NCI-H2227 treated with DMSO at 0.1 percent for 48 hours (cell line): ENCODE data around the gene TUBA4B.
A peak's percentile ranks its signal among the peaks of the same experiment; 100 is the strongest.
"Not testable (repeated sequence)": the region's sequence is repeated elsewhere in the genome, so short reads cannot be mapped to it uniquely, and the experiment has no call there.

ENCODE experiments used
- DNase-seq: peaks from one replicate; lab custom pipeline; 2025; lab: John Stamatoyannopoulos, UW

The TUBA4B gene

DNA sequence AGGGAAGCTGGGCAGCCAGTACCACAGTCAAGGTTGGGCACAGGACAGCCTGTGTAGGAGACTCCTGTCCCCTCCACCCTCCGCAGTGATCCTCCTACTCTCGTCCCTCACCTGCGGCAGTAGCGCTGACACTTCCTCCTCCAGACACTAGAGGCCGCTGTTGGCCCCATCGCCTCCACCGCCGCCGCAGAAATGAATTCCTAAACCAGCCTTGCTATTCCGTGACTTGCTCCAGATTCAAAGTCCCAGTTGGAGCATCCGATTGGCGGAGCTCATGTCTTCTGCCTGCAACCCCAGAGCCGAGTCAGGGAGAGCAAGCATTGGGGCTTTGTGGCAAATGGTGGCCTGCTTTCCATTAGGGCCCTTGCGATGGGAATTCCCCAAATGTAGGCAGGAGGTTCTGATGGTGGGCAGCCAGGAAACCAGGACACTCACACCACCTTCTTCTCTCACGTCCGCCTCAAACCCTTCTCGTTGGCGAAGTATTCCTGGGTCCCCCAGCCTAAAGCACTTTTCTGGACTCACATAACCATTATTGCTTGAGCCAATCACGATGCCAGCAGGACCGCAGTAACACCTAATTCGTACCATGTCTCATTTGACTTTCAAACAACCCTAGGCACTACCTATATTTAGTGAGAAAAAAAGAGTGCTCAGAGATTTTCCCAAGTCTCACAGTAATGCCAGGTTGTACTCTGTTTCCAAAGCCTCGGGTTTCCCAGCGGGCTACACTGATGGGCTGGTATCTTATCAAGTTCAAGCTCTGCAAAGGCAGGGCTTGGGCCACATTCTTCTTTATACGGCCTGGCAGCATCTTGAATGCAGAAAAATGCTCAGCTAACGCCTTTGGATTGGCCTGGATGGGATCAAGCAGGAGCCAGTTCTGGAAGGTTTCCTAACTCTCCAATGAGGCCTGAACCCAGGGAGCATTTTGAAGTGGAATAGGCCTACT is 24.9 kb downstream of the TUBA4B start:
- DNase-seq: peak; percentile 86

DNA sequence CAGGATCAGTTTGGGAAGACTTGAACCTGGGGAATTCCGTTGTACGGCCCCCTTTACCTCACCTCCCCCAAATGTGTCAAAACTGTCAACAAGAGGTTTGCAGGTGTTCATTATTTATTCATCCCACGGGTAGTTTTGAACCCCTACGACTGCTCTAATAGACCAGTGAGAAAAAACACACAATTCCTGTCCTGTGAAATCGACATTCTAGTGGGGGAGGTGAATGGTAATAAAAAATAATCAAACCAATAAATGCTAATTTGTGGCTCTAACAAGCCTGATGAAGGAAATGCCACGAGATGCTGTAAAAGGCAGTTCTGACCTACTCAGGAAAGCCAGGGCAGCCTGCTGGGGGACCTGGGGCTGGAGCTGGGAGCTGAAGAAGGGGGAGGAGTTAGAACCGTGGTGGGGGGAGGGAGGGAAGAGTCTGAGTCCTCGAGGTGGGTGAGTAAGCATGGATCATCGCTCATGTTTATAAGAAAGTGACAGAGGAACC is 25.7 kb downstream of the TUBA4B start:
- no peak for DNase-seq

DNA sequence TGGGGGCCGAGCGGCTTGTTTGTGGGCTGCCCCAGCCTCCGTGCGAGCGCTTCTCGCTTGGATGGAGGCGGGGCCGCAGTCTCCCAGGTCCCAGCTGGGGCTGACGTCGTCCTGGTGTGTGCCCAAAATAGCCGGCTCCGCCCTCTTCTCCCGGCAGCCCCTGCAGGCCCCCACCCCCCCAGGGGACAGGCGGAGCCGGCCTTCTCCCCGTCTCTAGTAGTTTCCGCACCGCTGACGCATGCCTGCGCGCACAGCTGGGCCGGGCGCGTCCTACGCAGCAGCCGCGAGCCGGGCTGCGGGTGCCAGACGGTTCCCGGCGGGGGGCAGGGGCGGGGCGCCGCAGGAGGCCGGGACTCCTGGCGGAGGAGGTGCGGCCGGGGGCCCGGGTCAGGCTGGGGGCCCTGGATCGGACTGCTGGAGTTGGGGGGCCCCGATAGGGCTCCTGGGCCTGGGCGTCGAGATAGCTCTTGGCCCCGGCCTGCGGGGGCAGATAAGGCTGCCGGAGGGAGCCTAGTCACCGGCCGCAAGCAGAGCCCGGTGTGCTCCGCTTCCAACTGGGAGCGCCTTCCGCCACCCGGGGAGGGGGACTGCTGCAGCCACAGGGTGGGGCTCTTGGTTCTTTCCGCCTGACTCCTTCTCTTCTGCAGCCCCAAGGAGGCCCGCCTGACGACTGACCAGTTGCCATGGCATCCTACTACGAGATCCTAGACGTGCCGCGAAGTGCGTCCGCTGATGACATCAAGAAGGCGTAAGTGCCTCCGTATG is 26.3 kb downstream of the TUBA4B start, which contains the start of gene DNAJB2:
Gene DNAJB2 (plus strand): TSS at position 216 of the 765 bp plus-strand sequence. CDS start 468 bp downstream, at position 684.
- DNase-seq: peak; percentile 96

DNA sequence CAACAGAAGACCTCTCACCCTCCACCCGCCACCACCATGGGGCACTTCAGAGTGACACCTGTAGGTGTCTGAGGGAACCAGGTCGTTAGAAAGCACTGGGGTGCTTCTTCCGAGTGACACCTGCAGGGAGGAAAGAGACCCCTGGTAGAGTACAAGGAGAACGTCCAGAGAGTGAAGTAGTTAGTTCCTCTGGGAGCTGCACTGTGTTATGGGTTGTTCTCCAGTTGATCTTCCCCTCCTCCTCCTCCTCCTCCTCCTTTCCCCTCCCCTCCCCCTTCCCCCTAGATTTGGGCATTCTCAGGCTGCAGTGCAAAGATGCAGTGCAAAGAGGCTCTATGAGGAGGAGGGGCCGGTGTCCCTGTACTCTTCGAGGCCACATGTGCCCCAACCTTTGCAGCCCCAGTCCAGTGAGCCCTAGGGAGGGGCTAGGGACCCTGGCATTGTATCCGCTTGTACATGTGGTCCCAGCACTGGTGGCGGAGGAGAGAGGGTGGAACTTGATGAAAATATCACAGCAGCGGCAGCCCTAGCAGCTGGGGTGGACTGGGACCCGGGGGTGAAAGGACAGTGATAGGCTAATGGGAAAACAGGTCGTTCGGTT is 27.0 kb downstream of the TUBA4B start:
- no peak for DNase-seq

DNA sequence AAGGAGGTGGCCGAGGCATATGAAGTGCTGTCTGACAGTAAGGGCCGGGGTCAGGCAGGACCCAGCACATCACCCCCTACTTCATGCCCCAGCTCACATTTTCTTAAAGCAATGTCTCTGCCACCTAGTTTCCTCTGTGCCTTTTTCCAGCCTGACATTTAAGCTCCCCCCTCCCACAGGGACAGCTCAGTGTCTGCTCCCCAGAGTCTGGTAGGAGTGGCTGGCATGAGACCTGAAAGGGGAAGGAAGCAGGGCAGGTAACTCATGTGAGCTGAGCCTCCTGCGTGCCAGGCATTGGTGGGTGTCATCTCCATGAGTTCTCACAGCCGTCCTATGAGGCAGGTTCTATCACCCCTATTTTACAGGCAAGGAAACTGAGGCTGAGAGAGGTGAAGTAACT is 27.6 kb downstream of the TUBA4B start:
- no peak for DNase-seq

DNA sequence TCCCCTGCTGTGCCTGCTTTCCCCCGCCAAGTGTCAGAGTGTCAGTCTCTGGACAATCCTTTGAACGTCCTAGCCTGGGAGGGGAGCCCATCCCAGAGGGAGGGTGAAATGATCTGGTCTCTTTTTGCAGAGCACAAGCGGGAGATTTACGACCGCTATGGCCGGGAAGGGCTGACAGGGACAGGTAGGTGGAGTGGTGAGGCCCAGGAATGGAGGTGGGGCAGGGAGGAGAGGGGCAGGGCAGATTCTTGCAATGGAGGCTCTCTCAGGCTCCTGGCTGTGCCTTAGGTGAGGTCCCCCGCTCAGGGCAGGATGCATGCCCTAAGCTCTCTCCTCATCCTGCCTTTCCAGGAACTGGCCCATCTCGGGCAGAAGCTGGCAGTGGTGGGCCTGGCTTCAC is 28.5 kb downstream of the TUBA4B start:
- DNase-seq: no peak

DNA sequence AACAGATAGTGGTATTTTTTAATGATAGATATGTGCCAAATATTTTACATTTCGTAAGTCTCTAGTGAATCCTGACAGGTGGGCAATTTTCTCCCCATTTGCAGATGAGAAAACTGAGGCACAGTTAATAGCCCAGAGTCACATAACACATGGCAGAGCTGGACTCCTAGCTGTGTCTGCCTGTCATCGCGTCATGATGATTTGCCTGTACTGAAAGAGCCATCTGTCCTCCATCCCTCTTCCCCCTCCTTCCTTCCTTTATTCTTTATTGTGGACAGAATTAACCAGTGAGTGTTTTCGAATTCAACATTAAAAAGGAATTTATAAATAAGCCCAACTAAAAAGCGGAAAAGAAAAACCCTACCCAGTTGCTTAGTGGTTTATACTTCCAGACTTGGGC is 29.3 kb downstream of the TUBA4B start:
- no peak for DNase-seq

DNA sequence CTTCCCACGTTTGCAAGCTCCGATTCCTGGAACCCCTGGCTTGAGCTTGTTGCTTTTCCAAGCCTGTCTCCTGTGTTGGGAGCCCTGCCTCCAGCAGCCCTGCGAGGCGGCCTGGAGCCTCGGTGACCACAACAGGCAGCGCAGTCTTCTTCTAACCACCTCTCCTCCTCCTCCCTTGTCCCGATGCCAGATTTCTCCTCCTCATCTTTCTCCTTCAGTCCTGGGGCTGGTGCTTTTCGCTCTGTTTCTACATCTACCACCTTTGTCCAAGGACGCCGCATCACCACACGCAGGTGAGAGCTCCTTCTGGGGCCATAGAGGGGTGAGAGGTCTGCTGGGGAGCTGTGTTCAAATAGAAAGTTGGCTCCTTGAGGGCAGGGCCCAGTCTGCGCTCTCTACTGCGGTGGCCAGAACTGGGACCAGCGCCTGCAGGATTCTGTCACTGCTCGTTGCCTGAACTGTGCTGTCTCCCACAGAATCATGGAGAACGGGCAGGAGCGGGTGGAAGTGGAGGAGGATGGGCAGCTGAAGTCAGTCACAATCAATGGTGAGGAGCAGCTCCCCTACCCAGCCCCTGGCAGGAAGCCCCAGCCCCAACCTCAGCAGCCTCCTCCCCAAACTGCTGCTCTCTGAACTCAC is 30.0 kb downstream of the TUBA4B start:
- DNase-seq: no peak

DNA sequence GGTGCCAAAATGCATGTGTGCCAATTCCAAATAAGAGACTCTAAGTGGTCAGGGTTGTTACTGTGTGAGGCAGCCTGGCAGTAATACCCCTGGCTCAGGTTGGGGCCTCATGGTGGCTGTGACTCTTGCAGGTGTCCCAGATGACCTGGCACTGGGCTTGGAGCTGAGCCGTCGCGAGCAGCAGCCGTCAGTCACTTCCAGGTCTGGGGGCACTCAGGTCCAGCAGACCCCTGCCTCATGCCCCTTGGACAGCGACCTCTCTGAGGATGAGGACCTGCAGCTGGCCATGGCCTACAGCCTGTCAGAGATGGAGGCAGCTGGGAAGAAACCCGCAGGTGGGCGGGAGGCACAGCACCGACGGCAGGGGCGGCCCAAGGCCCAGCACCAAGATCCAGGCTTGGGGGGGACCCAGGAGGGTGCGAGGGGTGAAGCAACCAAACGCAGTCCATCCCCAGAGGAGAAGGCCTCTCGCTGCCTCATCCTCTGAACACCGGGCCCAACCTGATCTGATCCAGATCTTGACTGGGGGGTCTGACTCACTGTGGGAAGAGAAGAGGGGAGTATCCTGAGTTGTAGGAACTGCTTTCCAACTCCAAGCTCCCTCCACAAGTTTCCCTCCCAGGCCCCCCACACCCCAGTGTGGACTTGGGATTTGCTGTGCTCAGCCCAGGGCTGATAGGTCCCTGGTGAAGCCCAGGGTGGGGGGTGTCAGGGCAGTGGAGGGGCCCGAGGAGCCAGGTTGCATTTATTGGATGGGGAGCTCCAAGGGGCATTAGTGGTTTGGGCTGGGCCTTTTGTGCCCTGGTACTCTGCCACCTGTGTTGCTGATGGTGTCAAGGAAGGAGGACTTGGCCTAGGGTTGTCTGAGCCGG is 31.7 kb downstream of the TUBA4B start:
- DNase-seq: no peak

DNA sequence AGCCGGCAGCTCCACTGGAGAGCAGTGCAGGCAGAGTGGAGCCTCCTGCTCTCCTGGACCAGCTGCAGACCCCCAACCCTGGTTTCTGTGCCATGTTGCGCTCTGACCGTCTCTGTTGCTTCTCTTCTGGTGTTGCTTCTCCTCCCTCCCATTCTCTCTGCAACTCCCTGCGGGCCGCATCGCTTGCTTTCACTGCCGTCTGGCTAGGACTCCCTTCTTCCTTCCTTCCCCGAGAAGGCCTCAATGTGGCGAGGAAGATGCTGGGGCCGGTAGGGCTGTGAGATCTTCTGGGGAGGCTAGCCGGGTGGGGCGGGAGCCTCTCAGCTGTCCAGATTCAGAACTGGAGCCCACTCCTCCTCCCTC is 32.3 kb downstream of the TUBA4B start:
- no peak for DNase-seq

DNA sequence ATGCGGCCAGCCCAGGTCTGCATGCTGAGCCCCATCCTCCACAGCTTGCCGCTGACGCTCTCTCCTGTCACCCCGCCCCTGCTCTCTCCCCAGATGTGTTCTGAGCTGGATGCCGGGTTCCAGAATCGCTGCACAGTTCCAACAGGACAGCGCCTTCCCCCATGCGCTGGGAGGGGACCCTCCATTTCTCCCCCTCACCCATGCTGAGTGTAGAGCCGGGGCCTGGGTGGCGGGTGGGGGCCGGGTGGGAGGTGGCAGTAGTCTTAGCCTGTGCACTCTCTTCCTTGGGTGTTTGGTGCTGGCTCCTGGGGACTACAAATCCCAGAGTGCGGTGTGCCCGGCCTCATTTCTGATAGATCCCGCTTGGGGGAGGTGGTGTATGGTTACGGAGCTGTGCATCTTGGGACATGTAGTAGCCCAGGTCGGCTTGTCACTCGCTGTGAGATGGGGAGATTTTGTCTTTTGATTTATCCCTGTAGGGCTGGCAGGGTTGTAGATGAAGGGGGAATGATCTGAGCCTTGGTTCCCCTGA is 32.9 kb downstream of the TUBA4B start:
- peak; percentile 73 for DNase-seq

DNA sequence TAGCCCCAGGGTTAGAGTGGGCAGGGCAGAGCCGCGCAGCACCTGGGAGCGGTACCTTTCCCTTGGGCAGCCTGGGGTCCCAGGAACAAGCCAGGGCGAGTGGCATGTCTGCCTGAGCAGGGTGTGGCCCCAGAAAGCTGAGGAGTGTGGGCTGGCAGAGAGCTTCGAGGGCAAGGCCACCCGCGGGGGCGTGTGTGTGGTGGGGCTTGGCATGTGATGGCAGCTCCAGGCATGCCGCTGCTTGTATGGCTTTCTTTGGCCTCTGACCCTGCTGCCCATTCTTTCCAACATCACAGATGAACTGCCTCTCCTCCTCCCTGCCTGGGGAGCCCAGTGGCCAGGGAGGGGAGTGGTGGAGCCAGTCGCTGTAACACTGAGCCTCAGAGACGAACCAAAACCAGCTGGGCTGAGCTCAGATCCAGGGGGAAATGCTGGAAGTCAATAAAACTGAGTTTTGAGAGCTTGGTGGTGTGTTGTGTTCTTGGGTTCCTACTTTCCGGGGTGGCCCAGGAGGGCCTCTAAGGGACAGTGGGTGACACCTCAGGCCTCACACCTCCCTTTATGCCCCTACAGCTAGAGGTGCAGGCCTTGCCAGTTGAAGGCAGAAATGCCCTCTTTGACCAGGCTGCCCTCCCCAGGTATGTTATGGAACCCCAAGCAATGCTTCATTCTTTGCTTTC is 33.5 kb downstream of the TUBA4B start:
- DNase-seq: no peak

DNA sequence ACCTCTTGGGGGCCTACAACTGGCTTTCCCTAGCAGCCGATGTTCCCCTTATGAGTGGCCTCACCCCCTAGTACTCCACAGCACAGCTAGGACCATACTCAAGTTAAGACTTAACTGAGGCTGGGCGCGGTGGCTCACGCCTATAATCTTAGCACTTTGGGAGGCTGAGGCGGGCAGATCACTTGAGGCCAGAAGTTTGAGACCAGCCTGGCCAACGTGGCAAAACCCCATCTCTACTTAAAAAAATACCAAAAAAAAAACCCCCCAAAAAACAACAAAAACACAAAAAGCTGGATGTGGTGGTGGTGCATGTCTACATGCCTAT is 34.0 kb downstream of the TUBA4B start:
- DNase-seq: not testable (repeated sequence)

DNA sequence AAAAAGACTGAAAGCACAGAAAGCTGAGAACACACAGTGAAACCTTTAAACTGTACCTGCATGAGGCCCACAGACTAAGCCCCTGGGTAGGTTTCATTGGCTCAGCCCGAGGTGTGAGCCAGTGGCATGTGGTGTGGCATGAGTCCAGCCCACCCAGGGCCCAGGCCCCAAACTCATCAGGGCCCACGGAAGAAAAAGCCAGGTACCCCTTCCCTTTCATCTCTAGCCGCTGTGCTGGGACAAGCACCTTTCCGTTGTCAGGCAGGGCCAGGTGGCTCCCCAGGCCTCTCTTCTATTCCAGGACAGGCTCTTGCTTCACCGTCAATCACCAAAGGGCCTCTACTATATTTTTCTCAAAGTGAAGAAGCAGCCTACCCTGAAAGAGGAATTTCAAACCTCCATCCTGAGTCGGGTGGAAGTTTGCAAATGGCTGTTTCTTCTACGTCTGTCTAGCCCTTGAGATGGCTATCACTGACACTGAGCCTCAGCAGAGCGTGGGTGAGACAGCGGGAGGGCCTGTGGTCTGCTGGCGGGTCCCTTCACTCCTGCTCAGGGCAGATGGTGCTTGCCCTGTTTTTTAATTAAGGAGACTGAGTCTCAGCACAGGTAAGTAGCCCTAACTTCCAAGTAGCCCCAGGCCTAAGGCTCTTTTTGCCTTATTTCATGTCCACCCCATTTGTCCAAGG is 34.7 kb downstream of the TUBA4B start:
- DNase-seq: no peak

DNA sequence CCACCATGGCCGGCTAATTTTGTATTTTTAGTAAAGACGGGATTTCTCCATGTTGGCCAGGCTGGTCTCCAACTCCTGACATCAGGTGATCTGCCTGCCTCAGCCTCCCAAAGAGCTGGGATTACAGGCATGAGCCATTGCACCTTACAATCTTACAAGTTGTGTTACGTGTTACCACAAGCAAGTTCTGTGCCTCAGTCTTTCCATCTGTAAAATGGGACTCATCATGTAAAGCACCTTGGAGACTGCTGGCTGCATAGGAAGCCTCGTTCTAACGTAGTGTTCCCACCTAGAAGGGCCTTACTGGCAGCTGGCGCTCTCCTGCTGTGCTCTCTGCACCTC is 36.1 kb downstream of the TUBA4B start:
- DNase-seq: no peak

DNA sequence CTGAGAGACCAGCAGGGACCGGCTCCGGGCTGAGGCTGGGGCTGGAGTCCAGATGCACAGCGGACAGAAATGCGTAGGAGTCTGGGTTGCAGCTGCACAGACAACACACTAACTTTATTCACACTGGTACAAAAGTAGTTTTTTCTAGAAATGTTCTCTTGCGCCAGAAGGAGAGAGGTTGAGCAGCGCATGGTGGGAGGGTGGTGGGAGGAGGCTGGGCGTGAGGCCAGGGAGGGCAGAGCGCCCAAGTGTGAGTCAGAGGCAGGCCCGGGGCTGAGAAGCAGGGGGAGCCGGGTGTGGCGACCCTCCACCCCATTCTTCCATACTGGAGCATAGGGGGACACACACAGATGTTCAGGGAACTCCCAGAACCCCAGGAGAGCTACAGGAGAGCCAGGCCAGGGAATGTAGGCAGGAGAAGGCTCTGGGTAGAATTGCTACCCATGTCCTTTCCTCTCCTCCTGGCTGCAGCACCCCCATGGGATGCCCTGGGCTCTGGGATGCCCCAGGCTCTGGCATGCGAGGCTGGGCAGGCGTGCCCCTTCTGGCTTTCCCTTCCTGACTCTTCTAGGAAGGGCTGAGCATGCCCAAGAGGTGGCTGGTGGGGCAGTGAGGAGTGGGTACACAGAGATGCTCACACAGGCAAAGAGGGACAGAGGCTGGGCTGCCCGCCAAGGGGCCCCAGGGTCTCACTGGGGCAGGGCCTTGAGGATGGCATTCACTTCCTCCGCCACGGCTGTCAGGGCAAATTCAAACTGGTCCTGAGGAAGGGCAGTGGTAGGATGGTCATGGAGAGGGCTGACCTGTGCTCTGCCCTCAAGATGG is 36.7 kb downstream of the TUBA4B start:
- DNase-seq: no peak

DNA sequence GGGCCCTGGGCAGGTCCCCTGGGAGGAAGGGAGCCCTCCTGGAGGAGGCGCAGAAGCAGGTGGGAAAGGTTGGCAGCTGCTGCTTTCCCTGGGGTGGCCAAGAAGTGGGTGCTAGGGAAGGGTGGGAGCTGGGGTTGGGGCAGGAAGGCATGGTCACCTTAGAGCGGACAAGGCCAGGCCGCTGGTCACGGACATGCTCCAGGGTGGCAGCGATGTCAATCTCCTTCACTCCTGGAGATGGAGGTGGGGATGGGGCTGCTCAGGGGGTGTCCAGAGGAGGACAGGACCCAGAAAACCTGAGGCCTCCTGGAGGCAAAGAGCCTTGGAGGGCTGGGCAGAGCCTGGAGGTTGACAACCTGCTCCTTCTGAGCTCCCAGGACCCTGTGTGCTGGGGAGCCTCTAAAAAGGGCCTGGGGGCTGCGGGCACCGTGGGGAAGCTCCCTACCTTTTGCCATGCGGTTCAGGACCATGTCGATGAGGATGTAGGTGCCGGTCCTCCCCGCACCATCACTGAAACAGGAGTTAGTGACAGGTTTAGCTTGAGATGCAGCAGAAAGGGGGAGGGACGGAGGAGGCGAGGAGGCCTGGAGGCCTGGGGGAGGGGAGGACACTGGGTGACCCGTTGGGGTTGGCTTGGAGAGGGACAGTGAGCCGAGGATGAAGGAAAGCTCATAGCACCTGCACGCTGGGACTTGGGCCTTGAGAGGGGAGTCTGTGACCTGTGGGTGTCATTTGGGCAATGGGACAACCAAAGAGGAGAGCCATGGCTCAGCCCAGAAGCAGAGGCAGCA is 37.5 kb downstream of the TUBA4B start:
- DNase-seq: no peak

DNA sequence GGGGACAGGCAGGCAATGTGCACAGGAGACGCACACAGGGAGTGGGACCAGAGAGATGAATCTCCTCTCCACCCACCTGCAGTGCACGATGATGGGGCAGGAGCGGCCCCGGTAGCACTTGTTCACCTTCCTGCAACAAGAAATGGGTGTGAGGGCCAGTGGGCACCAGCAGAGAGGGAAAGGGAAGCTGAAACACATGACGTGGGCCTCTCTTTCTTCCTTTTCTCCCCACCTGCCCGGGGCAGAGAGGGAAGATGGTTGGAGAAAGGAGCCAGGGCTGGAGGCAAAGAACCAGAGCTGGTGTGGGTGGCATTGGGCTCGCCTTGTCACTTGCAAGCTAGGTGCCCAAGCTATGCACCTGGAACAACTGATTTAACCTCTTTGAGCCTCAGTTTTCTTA is 38.4 kb downstream of the TUBA4B start:
- no peak for DNase-seq
